ENCODE data around the gene ATP8A2. TPM values are rescaled to one million over a fixed set of nuclear protein-coding genes. Genes with fewer than 3 reads are reported as not detected.
"Not testable (repeated sequence)": the region's sequence is repeated elsewhere in the genome, so short reads cannot be mapped to it uniquely, and the experiment has no call there.

Gene ATP8A2
- polyA plus RNA-seq, 6 donors from 2014 or later, result 0.03 TPM; not detected in 5

GRCh38 chr13:25932365-25932764 is 560.6 kb downstream of the ATP8A2 start:
- peaks cover 5 to 18% (median 11%) of the 10 kb centered on the region in 3 donors for H3K27me3 Mint-ChIP-seq
- no peak overlapping the region for H3K4me3 Mint-ChIP-seq
- no peak overlapping the region for H3K27ac Mint-ChIP-seq
- no peaks in the 10 kb centered on the region for H3K36me3 Mint-ChIP-seq
- ATAC-seq (ENCODE audit: low read depth in 2 of 2) (no peak), DNase-seq (no peak)
- peaks cover 0 to 4% (median 3%) of the 10 kb centered on the region in 3 donors for H3K4me1 Mint-ChIP-seq
- no peaks in the 10 kb centered on the region for H3K9me3 Mint-ChIP-seq

GRCh38 chr13:25933520-25933919 is 561.7 kb downstream of the ATP8A2 start:
- H3K27me3 Mint-ChIP-seq, result peaks cover 5 to 18% (median 11%) of the 10 kb centered on the region in 3 donors
- no peaks in the 10 kb centered on the region for H3K9me3 Mint-ChIP-seq
- H3K4me1 Mint-ChIP-seq, result peaks cover 0 to 4% (median 3%) of the 10 kb centered on the region in 3 donors
- DNase-seq, result no peak
- ATAC-seq (ENCODE audit: low read depth in 2 of 2), result no peak
- no peaks in the 10 kb centered on the region for H3K36me3 Mint-ChIP-seq
- H3K4me3 Mint-ChIP-seq, result no peak overlapping the region
- no peak overlapping the region for H3K27ac Mint-ChIP-seq

GRCh38 chr13:25934127-25934526 is 562.4 kb downstream of the ATP8A2 start:
- DNase-seq (no peak), ATAC-seq (ENCODE audit: low read depth in 2 of 2) (no peak)
- Mint-ChIP-seq H3K4me1 (peaks cover 0 to 4% (median 3%) of the 10 kb centered on the region in 3 donors), H3K36me3 (no peaks in the 10 kb centered on the region), H3K27me3 (peaks cover 5 to 12% (median 5%) of the 10 kb centered on the region in 3 donors), H3K9me3 (peaks cover 0 to 2% (median 0%) of the 10 kb centered on the region in 7 donors), H3K4me3 (no peak overlapping the region), H3K27ac (peak overlapping the region in 1 of 6 donors; percentile 17)

- Mint-ChIP-seq H3K9me3 (peaks cover 0 to 12% (median 0%) of the 10 kb centered on the region in 7 donors), H3K4me3 (no peak overlapping the region), H3K4me1 (peaks cover 2 to 13% (median 5%) of the 10 kb centered on the region in 3 donors), H3K27me3 (peaks cover 9 to 18% (median 12%) of the 10 kb centered on the region in 3 donors), H3K27ac (peak overlapping the region in 1 of 6 donors; percentile 75), H3K36me3 (peaks cover 0 to 8% of the 10 kb centered on the region in 2 donors)
- ATAC-seq (ENCODE audit: low read depth in 2 of 2), result no peak
- no peak for DNase-seq
These were observed 568.4 kb downstream of the ATP8A2 start for GRCh38 chr13:25939961-25940687.

GRCh38 chr13:25943081-25943480 is 571.3 kb downstream of the ATP8A2 start:
- Mint-ChIP-seq H3K4me1 (peaks cover 2 to 13% (median 5%) of the 10 kb centered on the region in 3 donors), H3K27me3 (peaks cover 5 to 26% (median 12%) of the 10 kb centered on the region in 3 donors), H3K27ac (no peak overlapping the region), H3K36me3 (peaks cover 0 to 8% of the 10 kb centered on the region in 2 donors), H3K9me3 (peaks cover 0 to 16% (median 0%) of the 10 kb centered on the region in 7 donors), H3K4me3 (peak overlapping the region in 1 of 8 donors; percentile 6)
- DNase-seq (no peak), ATAC-seq (ENCODE audit: low read depth in 2 of 2) (no peak)

- peaks cover 2 to 13% (median 5%) of the 10 kb centered on the region in 3 donors for H3K4me1 Mint-ChIP-seq
- H3K27me3 Mint-ChIP-seq, result peaks cover 5 to 26% (median 12%) of the 10 kb centered on the region in 3 donors
- DNase-seq (no peak), ATAC-seq (ENCODE audit: low read depth in 2 of 2) (no peak)
- H3K36me3 Mint-ChIP-seq, result peaks cover 0 to 8% of the 10 kb centered on the region in 2 donors
- H3K4me3 Mint-ChIP-seq, result no peak overlapping the region
- peaks cover 0 to 16% (median 0%) of the 10 kb centered on the region in 7 donors for H3K9me3 Mint-ChIP-seq
- H3K27ac Mint-ChIP-seq, result no peak overlapping the region
These were observed 571.9 kb downstream of the ATP8A2 start for GRCh38 chr13:25943658-25944057.

- Mint-ChIP-seq H3K27ac (no peak overlapping the region), H3K4me3 (no peak overlapping the region), H3K27me3 (peaks cover 5 to 18% (median 7%) of the 10 kb centered on the region in 3 donors), H3K4me1 (peaks cover 0 to 7% (median 2%) of the 10 kb centered on the region in 3 donors), H3K9me3 (peaks cover 0 to 6% (median 0%) of the 10 kb centered on the region in 7 donors), H3K36me3 (peaks cover 0 to under 1% of the 10 kb centered on the region in 2 donors)
- no peak for ATAC-seq (ENCODE audit: low read depth in 2 of 2)
- no peak for DNase-seq
These were observed 573.8 kb downstream of the ATP8A2 start for GRCh38 chr13:25945596-25945995.

GRCh38 chr13:25946321-25946720 is 574.5 kb downstream of the ATP8A2 start:
- Mint-ChIP-seq H3K4me1 (peaks cover 0 to 7% (median 2%) of the 10 kb centered on the region in 3 donors), H3K4me3 (no peak overlapping the region), H3K27me3 (peaks cover 3 to 11% (median 5%) of the 10 kb centered on the region in 3 donors), H3K36me3 (no peaks in the 10 kb centered on the region), H3K9me3 (peaks cover 0 to 6% (median 0%) of the 10 kb centered on the region in 7 donors), H3K27ac (no peak overlapping the region)
- ATAC-seq (ENCODE audit: low read depth in 2 of 2), result no peak
- no peak for DNase-seq

GRCh38 chr13:25948910-25949309 is 577.1 kb downstream of the ATP8A2 start:
- peaks cover 0 to 8% (median 0%) of the 10 kb centered on the region in 3 donors for H3K27me3 Mint-ChIP-seq
- H3K4me1 Mint-ChIP-seq, result no peaks in the 10 kb centered on the region
- DNase-seq, result no peak
- no peak overlapping the region for H3K27ac Mint-ChIP-seq
- H3K36me3 Mint-ChIP-seq, result no peaks in the 10 kb centered on the region
- no peak for ATAC-seq (ENCODE audit: low read depth in 2 of 2)
- peaks cover 0 to 6% (median 0%) of the 10 kb centered on the region in 7 donors for H3K9me3 Mint-ChIP-seq
- H3K4me3 Mint-ChIP-seq, result no peak overlapping the region

GRCh38 chr13:25951831-25952230 is 580.1 kb downstream of the ATP8A2 start:
- DNase-seq (no peak), ATAC-seq (ENCODE audit: low read depth in 2 of 2) (no peak)
- Mint-ChIP-seq H3K9me3 (peaks cover 0 to 16% (median 4%) of the 10 kb centered on the region in 7 donors), H3K27ac (no peak overlapping the region), H3K4me3 (no peak overlapping the region), H3K4me1 (no peaks in the 10 kb centered on the region), H3K27me3 (peaks cover 0 to 7% (median 5%) of the 10 kb centered on the region in 3 donors), H3K36me3 (no peaks in the 10 kb centered on the region)

GRCh38 chr13:25954080-25954479 is 582.3 kb downstream of the ATP8A2 start:
- H3K27me3 Mint-ChIP-seq; H3K27ac Mint-ChIP-seq; ATAC-seq (ENCODE audit: low read depth in 2 of 2); H3K4me1 Mint-ChIP-seq; H3K36me3 Mint-ChIP-seq; H3K4me3 Mint-ChIP-seq; DNase-seq: not testable (repeated sequence)
- peaks cover 0 to 17% (median 11%) of the 10 kb centered on the region in 7 donors for H3K9me3 Mint-ChIP-seq

GRCh38 chr13:25954943-25955342 is 583.2 kb downstream of the ATP8A2 start:
- H3K36me3 Mint-ChIP-seq; H3K4me1 Mint-ChIP-seq; DNase-seq; ATAC-seq (ENCODE audit: low read depth in 2 of 2); H3K4me3 Mint-ChIP-seq; H3K27me3 Mint-ChIP-seq: not testable (repeated sequence)
- peak overlapping the region in 1 of 6 donors; percentile 55 for H3K27ac Mint-ChIP-seq
- H3K9me3 Mint-ChIP-seq, result peaks cover 0 to 17% (median 13%) of the 10 kb centered on the region in 7 donors

GRCh38 chr13:25958986-25959385 is 587.2 kb downstream of the ATP8A2 start:
- H3K27ac Mint-ChIP-seq, result no peak overlapping the region
- no peak for ATAC-seq (ENCODE audit: low read depth in 2 of 2)
- H3K4me3 Mint-ChIP-seq, result no peak overlapping the region

GRCh38 chr13:25961294-25961693 is 589.5 kb downstream of the ATP8A2 start:
- Mint-ChIP-seq H3K4me1 (no peaks in the 10 kb centered on the region), H3K9me3 (peaks cover 2 to 14% (median 7%) of the 10 kb centered on the region in 7 donors), H3K27ac (no peak overlapping the region), H3K36me3 (no peaks in the 10 kb centered on the region), H3K27me3 (peaks cover 7 to 10% (median 10%) of the 10 kb centered on the region in 3 donors), H3K4me3 (no peak overlapping the region)
- DNase-seq, result no peak
- ATAC-seq (ENCODE audit: low read depth in 2 of 2), result no peak

More at GRCh38 chr13:25958986-25959385, 587.2 kb downstream of the ATP8A2 start:
- Mint-ChIP-seq H3K9me3 (peaks cover 2 to 17% (median 11%) of the 10 kb centered on the region in 7 donors), H3K36me3 (no peaks in the 10 kb centered on the region), H3K4me1 (no peaks in the 10 kb centered on the region), H3K27me3 (peaks cover 7 to 17% (median 15%) of the 10 kb centered on the region in 3 donors)
- DNase-seq, result no peak

All from naive B cell (primary cell).